A549 treated with dexamethasone at 1 μM for 4 hours (cell line): ENCODE data around the gene GTF2IRD1. TPM values are rescaled to one million over a fixed set of nuclear protein-coding genes. Genes with fewer than 3 reads are reported as not detected.

Experiments used
- total RNA-seq: library from RNA; stranded (reverse); fragments of 200-300 nt; extraction: Qiagen RNA extraction; gene quantifications from 5 replicates; pipeline ENCODE4 v1.2.3, GENCODE V29; 2022

Gene GTF2IRD1
- 21.0 to 30.9 TPM (median 25.8 TPM) in 5 replicates for total RNA-seq

GRCh38 chr7:74453322-74454011 is at the start of gene GTF2IRD1:
GTF2IRD1 (plus strand) TSS chr7:74453906; CDS start chr7:74508081, 54,175 bp downstream.

Other genes with a start within 250 kb of the GTF2IRD1 start
- gene LAT2, start 243.9 kb upstream of the GTF2IRD1 start, total RNA-seq, result 0.88 to 1.5 TPM (median 1.2 TPM) in 5 replicates
- 53.4 to 63.8 TPM (median 55.3 TPM) in 5 replicates for gene RFC2, start 199.5 kb upstream of the GTF2IRD1 start, total RNA-seq
- 9.6 to 17.3 TPM (median 15.4 TPM) in 5 replicates for gene CLIP2, start 164.5 kb upstream of the GTF2IRD1 start, total RNA-seq
- 73.1 to 105 TPM (median 95.4 TPM) in 5 replicates for gene GTF2I, start 203.8 kb downstream of the GTF2IRD1 start, total RNA-seq